ENCODE data around the gene TTC9.

TTC9 gene

DNA sequence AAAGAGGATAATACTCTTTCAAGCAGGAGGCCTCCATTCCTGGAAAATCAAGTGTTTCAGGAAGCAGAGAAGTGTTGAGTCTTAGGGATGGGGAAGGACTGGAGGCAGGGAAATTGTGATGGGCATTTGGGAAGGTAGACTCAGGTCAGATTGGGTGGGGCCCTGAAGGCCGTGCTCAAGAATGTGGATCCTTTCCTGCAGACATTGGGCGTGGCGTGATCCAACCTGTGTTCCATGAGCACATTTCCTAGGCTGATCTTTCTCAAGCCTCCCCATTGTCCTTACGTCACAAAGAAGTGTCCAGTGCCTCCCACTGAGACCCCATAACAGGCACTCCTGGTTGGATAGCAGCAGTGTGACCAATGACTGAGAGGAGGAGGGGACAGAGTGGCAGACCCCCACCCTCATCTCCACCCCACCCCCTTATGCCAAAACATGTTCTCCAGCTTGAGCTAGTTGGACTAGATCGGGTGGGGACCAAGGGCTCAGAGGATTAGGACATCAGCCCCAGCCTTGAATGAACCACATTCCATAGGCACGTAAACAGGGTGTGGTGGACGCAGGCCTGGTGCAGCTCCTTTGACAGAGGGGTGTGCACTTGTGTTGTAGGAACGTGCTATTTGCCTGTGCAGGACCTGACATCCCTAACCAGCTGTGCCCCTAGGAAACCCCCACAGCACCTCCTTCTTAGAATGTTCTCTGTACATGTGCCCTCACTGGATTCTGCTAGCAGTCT is 76.8 kb downstream of the TTC9 start:
- no peak for DNase-seq

DNA sequence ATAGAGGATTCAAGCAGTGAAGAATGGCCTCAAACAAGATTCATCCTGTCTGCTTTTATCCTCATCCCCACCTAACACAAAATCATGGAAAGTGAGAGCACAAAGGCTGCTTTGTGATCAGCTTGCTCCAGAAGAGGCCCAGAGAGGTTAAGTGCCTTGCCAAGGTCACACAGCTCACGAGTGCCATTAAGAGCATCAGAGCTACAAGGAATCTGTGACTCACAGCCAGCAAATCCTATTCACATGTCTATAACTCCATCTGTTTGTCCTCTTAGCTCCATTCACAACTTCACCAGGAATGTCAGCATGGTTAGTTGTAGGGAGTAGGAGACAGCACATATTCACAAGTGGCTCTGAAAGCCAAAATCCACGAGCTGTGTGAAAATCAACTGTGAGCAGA is 79.8 kb downstream of the TTC9 start:
- DNase-seq, result no peak

DNA sequence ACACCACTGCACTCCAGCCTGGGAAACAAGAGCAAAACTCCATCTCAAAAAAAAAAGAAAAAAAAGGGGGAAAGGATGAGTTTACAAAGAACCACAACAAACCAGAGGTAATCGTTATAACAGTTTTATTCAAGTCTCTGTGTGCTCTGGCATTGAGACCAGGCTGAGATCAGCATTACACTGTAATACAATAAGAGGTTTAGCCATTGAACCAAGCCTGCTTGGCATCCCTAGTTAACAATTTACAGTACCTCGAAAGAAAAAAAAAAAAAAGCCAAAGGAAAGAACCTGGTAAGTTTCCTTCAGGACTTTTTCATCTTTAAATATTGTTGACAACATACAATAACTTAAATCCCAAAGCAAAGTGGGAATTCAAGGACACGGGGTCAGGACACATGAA is 80.7 kb downstream of the TTC9 start:
- no peak for DNase-seq

DNA sequence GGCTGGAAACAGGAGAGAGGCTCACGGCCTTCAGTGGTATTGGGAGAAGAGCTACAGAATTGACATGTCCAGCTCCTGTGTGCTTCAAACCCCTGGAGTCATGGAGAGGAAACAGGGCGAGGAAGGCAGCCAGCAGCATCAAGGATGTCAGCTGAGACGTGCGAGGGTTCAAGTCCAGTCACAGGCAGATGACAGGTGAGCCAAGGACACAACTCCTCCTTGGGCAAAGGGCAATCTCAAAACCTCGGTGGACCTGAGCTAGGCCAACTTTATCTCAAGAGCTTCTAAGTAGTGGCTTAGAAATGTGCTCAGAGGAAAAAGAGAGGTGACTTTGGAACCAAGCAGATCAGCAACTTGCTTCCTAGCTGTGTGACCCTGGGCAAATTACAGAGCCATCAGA is 81.6 kb downstream of the TTC9 start:
- no peak for DNase-seq

DNA sequence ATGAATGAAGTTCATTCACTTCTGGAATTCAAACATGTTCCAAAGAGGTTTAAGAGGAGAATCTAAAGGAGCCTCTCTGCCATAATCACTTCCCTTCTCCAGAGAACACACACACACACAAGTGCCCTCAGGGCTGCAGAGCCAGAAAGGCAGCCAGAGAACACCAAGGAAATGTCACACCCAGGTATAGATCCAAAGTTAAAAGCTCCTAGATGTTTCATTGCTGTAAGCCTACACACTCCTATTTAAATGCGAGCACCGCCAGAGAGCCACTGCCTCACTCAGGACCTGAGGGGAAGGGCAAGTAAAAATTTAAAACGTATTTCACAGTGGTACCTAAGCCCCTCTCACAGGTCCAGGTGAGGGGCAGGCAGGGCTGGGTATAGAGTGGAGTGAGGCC is 82.4 kb downstream of the TTC9 start:
- no peak for DNase-seq

DNA sequence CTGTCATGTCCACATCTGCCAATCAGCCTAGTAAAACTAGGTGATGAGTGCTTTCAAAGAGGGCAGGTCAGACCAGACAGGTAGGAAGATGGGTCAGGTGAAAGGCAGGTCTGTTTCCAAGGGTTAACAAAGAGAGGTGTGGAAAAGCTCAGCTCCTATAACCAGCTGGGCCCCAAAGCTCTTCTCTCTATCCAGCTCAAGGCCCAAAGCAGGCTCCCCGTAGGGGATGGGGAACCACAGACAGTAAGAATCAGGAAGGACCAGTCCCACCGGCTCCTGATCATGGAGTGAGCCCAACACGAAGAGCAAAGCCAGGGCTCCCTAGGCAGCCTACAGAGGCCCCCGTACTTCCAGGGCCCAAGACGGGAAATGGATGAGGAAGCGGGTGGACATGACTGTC is 83.2 kb downstream of the TTC9 start:
- DNase-seq, result no peak
